ENCODE measurements around the gene ICA1L.

Gene ICA1L

GRCh38 chr2:202768273-202768672 is 103.3 kb downstream of the ICA1L start:
- Mint-ChIP-seq H3K36me3 (ENCODE audit: low read depth) (peaks cover 56% of the 10 kb centered on the region), H3K27me3 (ENCODE audit: low read depth) (no peaks in the 10 kb centered on the region), H3K4me3 (no peak overlapping the region), H3K4me1 (peaks cover 30% of the 10 kb centered on the region), H3K9me3 (no peaks in the 10 kb centered on the region), H3K27ac (peak overlapping the region; percentile 74 to 94 (median 91))
- TF ChIP-seq CTCF (IDR thresholded peaks at IDR 0.05; ENCODE audit: unreplicated experiment in 3 of 3), result no peak

- Mint-ChIP-seq H3K27me3 (ENCODE audit: low read depth) (no peaks in the 10 kb centered on the region), H3K4me3 (no peak overlapping the region), H3K27ac (peak overlapping the region; percentile 19 to 69 (median 31)), H3K9me3 (no peaks in the 10 kb centered on the region), H3K4me1 (peaks cover 35% of the 10 kb centered on the region), H3K36me3 (ENCODE audit: low read depth) (peaks cover 64% of the 10 kb centered on the region)
- no peak for TF ChIP-seq CTCF (IDR thresholded peaks at IDR 0.05; ENCODE audit: unreplicated experiment in 3 of 3)
Observed at GRCh38 chr2:202765436-202765835, 106.1 kb downstream of the ICA1L start.

GRCh38 chr2:202764991-202765390 is 106.6 kb downstream of the ICA1L start:
- H3K9me3 Mint-ChIP-seq, result no peaks in the 10 kb centered on the region
- peaks cover 34% of the 10 kb centered on the region for H3K4me1 Mint-ChIP-seq
- H3K36me3 Mint-ChIP-seq (ENCODE audit: low read depth), result peaks cover 67% of the 10 kb centered on the region
- peak overlapping the region in 2 of 3 experiments; percentile 19 to 69 for H3K27ac Mint-ChIP-seq
- no peaks in the 10 kb centered on the region for H3K27me3 Mint-ChIP-seq (ENCODE audit: low read depth)
- no peak overlapping the region for H3K4me3 Mint-ChIP-seq
- TF ChIP-seq CTCF (IDR thresholded peaks at IDR 0.05; ENCODE audit: unreplicated experiment in 3 of 3), result no peak

GRCh38 chr2:202763916-202764315 is 107.7 kb downstream of the ICA1L start:
- Mint-ChIP-seq H3K9me3 (no peaks in the 10 kb centered on the region), H3K36me3 (ENCODE audit: low read depth) (peaks cover 70% of the 10 kb centered on the region), H3K27me3 (ENCODE audit: low read depth) (no peaks in the 10 kb centered on the region), H3K4me3 (peak overlapping the region in 1 of 3 experiments; percentile 7), H3K4me1 (peaks cover 24% of the 10 kb centered on the region), H3K27ac (peak overlapping the region; percentile 27 to 77 (median 53))
- TF ChIP-seq CTCF (IDR thresholded peaks at IDR 0.05; ENCODE audit: unreplicated experiment in 3 of 3), result no peak

- Mint-ChIP-seq H3K4me3 (peak overlapping the region in 1 of 3 experiments; percentile 9), H3K27ac (peak overlapping the region; percentile 77 to 89 (median 82)), H3K27me3 (ENCODE audit: low read depth) (no peaks in the 10 kb centered on the region), H3K36me3 (ENCODE audit: low read depth) (peaks cover 77% of the 10 kb centered on the region), H3K9me3 (no peaks in the 10 kb centered on the region), H3K4me1 (peaks cover 17% of the 10 kb centered on the region)
- TF ChIP-seq CTCF (IDR thresholded peaks at IDR 0.05; ENCODE audit: unreplicated experiment in 3 of 3), result no peak
Observed at GRCh38 chr2:202762556-202762955, 109.0 kb downstream of the ICA1L start.

- Mint-ChIP-seq H3K4me1 (peaks cover 17% of the 10 kb centered on the region), H3K27ac (no peak overlapping the region), H3K9me3 (no peaks in the 10 kb centered on the region), H3K27me3 (ENCODE audit: low read depth) (no peaks in the 10 kb centered on the region), H3K36me3 (ENCODE audit: low read depth) (peaks cover 84% of the 10 kb centered on the region), H3K4me3 (no peak overlapping the region)
- TF ChIP-seq CTCF (IDR thresholded peaks at IDR 0.05; ENCODE audit: unreplicated experiment in 3 of 3), result no peak
Observed at GRCh38 chr2:202760848-202761247, 110.7 kb downstream of the ICA1L start.

Data from nephron (organoid).